ENCODE data around the gene CLIC3. TPM values are rescaled to one million over a fixed set of nuclear protein-coding genes. Genes with fewer than 3 reads are reported as not detected.

Gene CLIC3
- total RNA-seq, 1 experiment from 2014 or later, result not detected

DNA sequence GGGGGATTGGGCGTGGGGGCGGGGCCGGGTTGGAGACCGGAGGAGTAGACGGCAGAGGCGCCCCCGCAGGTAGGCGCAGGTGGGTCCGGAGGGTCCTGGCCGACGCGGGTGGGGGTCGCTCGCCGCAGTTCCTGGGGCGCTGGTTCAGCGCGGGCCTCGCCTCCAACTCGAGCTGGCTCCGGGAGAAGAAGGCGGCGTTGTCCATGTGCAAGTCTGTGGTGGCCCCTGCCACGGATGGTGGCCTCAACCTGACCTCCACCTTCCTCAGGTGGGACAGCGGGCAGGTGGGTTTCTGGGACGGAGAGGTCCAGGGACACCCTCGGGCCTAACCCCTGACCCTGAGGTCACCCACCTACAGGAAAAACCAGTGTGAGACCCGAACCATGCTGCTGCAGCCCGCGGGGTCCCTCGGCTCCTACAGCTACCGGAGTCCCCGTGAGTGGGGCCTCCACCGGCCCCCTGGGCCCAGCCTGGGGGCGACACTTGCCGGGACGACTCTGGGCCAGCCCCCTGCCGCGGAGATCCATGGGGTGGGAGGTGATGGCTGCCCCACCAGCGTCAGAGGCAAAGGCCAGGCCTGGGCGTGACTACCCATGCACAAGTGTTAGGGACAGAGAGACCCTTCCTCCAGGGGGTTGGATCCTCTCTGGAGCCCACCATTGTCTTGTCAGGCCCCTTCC, 17.4 kb downstream of the CLIC3 start:
- Histone ChIP-seq H3K4me2 (ENCODE audit: low read depth, low read length, poor library complexity, severe bottlenecking) (no peak overlapping the region), H3K36me3 (ENCODE audit: insufficient read depth, low read length) (no peaks in the 10 kb centered on the region), H3K27ac (ENCODE audit: low read length) (no peak overlapping the region), H3K4me1 (ENCODE audit: low read length) (no peaks in the 10 kb centered on the region), H2AFZ (ENCODE audit: low read length) (no peak overlapping the region), H3K9ac (ENCODE audit: low read length) (no peak overlapping the region), H4K20me1 (ENCODE audit: insufficient read depth, low read depth, low read length) (no peaks in the 10 kb centered on the region), H3K9me2 (replicated peaks; ENCODE audit: insufficient read depth, low read length) (no peaks in the 10 kb centered on the region), H3K4me3 (ENCODE audit: low read length) (no peak overlapping the region), H3K27me3 (ENCODE audit: low read length) (no peaks in the 10 kb centered on the region), H3K9me3 (ENCODE audit: low read length) (no peaks in the 10 kb centered on the region), H3K79me2 (ENCODE audit: low read length) (no peaks in the 10 kb centered on the region)
- no peak for DNase-seq

DNA sequence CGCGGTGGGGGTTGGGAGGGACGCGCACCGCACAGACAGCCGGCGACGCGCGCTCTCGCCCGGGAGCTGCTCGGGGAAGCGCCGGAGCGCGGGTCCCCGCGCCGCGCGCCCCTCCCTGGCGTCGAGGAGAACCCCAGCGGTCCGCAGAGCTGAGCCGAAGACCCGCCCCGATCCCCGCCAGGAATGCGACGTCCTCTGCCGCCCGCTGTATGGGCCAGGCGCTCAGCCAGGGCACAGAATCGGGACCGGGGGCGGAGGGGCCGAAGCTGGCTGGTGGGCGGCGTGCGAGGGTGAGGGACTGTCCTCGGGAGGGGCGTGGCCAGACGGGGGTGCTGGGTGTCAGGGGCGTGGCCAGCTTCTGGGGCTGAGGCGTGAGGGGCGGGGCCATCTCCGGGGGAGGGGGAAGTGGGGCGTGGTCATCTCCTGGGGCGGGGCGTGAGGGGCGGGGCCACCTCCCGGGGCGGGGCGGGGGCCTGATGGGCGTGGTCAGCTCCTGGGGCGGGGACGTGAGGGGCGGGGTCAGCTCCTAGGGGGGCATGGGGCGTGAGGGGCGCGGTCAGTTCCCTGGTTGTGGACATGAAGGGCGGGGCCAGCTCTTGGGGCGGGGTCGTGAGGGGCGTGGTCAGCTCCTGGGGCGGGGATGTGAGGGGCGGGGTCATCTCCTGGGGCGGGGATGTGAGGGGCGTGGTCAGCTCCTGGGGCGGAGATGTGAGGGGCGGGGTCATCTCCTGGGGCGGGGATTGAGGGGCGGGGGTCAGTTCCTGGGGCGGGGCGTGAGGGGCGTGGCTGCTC, 18.1 kb downstream of the CLIC3 start:
- peak; percentile 70 for DNase-seq
- H3K4me2 ChIP-seq (ENCODE audit: low read depth, low read length, poor library complexity, severe bottlenecking), result no peak overlapping the region
- H2AFZ ChIP-seq (ENCODE audit: low read length), result no peak overlapping the region
- H3K9ac ChIP-seq (ENCODE audit: low read length), result no peak overlapping the region
- H3K4me3 ChIP-seq (ENCODE audit: low read length), result no peak overlapping the region
- H3K4me1 ChIP-seq (ENCODE audit: low read length), result no peaks in the 10 kb centered on the region
- no peak overlapping the region for H3K27ac ChIP-seq (ENCODE audit: low read length)
- H3K27me3 ChIP-seq (ENCODE audit: low read length), result no peaks in the 10 kb centered on the region
- no peaks in the 10 kb centered on the region for H3K79me2 ChIP-seq (ENCODE audit: low read length)
- no peaks in the 10 kb centered on the region for H3K36me3 ChIP-seq (ENCODE audit: insufficient read depth, low read length)
- no peaks in the 10 kb centered on the region for H3K9me3 ChIP-seq (ENCODE audit: low read length)
- H3K9me2 ChIP-seq (replicated peaks; ENCODE audit: insufficient read depth, low read length), result no peaks in the 10 kb centered on the region
- no peaks in the 10 kb centered on the region for H4K20me1 ChIP-seq (ENCODE audit: insufficient read depth, low read depth, low read length)

DNA sequence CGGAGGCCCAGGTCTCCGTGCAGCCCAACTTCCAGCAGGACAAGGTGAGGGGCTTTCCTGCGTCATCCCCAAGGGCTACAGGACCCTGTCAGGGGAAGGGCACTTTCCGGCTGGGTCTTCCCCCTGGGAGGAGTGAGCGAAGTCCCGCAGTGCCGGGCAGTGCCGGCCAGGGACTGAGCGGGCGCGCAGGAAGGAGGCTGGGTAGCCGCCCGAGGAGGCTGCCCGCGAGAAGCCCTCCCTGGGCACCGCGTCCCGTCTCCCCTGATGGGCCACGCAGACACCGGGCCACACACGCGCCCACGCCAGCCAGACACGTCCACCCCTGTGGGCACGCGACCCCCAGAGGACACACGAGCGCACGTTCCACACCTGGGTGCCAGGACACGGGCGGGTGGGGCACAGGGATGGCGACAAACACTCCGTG, 18.7 kb downstream of the CLIC3 start:
- Histone ChIP-seq H3K9ac (ENCODE audit: low read length) (no peak overlapping the region), H2AFZ (ENCODE audit: low read length) (no peak overlapping the region), H3K9me3 (ENCODE audit: low read length) (no peaks in the 10 kb centered on the region), H3K9me2 (replicated peaks; ENCODE audit: insufficient read depth, low read length) (no peaks in the 10 kb centered on the region), H3K27me3 (ENCODE audit: low read length) (no peaks in the 10 kb centered on the region), H3K4me3 (ENCODE audit: low read length) (no peak overlapping the region), H4K20me1 (ENCODE audit: insufficient read depth, low read depth, low read length) (no peaks in the 10 kb centered on the region), H3K79me2 (ENCODE audit: low read length) (no peaks in the 10 kb centered on the region), H3K36me3 (ENCODE audit: insufficient read depth, low read length) (no peaks in the 10 kb centered on the region), H3K27ac (ENCODE audit: low read length) (no peak overlapping the region), H3K4me1 (ENCODE audit: low read length) (no peaks in the 10 kb centered on the region), H3K4me2 (ENCODE audit: low read depth, low read length, poor library complexity, severe bottlenecking) (no peak overlapping the region)
- DNase-seq, result no peak

DNA sequence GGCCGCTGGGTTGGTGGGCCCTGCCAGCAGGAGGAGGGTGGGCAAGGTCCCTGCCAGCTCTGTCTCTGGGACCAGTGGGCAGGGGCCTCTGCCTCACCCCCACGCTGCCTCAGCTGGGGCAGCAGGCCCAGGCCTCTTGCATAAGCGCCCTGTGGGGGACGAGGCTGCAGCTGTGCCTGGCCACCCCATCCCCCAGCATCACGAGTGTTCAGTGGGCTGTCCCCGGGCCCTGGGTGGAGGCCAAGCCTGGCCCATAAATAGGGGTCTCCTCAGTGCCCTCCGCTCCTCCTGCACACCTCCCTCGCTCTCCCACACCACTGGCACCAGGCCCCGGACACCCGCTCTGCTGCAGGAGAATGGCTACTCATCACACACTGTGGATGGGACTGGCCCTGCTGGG, 19.1 kb downstream of the CLIC3 start, which contains the start of gene PTGDS:
PTGDS (plus strand) TSS at position 282 of the 400 bp plus-strand sequence; CDS start at position 357, 75 bp downstream.
- Histone ChIP-seq H3K9me2 (replicated peaks; ENCODE audit: insufficient read depth, low read length) (no peaks in the 10 kb centered on the region), H3K79me2 (ENCODE audit: low read length) (no peaks in the 10 kb centered on the region), H3K9me3 (ENCODE audit: low read length) (no peaks in the 10 kb centered on the region), H3K36me3 (ENCODE audit: insufficient read depth, low read length) (no peaks in the 10 kb centered on the region), H3K4me1 (ENCODE audit: low read length) (no peaks in the 10 kb centered on the region), H4K20me1 (ENCODE audit: insufficient read depth, low read depth, low read length) (no peaks in the 10 kb centered on the region), H3K27me3 (ENCODE audit: low read length) (no peaks in the 10 kb centered on the region), H3K9ac (ENCODE audit: low read length) (no peak within 1 kb of the TSS), H2AFZ (ENCODE audit: low read length) (no peak within 1 kb of the TSS), H3K4me2 (ENCODE audit: low read depth, low read length, poor library complexity, severe bottlenecking) (no peak within 1 kb of the TSS), H3K4me3 (ENCODE audit: low read length) (no peak within 1 kb of the TSS), H3K27ac (ENCODE audit: low read length) (no peak within 1 kb of the TSS)
- DNase-seq, result no peak

DNA sequence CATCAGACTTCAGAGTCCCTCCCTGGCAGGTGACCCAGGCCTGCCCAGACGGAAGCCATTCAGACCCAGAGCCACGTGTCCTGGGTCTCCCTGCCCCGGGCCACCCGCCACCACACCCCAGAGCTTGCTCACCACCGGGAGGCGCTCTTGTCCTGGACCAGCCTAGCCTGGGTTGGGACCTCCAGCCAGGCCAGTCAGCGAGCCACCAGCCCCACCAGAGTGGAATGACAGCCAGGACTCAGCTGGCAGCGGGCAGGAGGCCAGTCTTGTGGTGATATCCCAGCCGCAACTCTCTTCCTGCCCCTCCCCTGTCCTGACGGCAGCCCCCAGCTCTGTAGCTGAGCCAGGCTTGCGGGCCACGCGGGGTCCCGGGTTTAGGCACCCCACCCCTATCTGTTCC, 20.7 kb downstream of the CLIC3 start:
- peak; percentile 78 for DNase-seq
- H3K79me2 ChIP-seq (ENCODE audit: low read length), result no peaks in the 10 kb centered on the region
- no peaks in the 10 kb centered on the region for H4K20me1 ChIP-seq (ENCODE audit: insufficient read depth, low read depth, low read length)
- no peak overlapping the region for H2AFZ ChIP-seq (ENCODE audit: low read length)
- no peak overlapping the region for H3K9ac ChIP-seq (ENCODE audit: low read length)
- no peaks in the 10 kb centered on the region for H3K9me3 ChIP-seq (ENCODE audit: low read length)
- H3K4me2 ChIP-seq (ENCODE audit: low read depth, low read length, poor library complexity, severe bottlenecking), result no peak overlapping the region
- no peak overlapping the region for H3K27ac ChIP-seq (ENCODE audit: low read length)
- peaks cover under 1% of the 10 kb centered on the region; the same call in 1 of the 2 replicates for H3K4me1 ChIP-seq (ENCODE audit: low read length)
- no peaks in the 10 kb centered on the region for H3K27me3 ChIP-seq (ENCODE audit: low read length)
- no peaks in the 10 kb centered on the region for H3K36me3 ChIP-seq (ENCODE audit: insufficient read depth, low read length)
- H3K4me3 ChIP-seq (ENCODE audit: low read length), result no peak overlapping the region
- H3K9me2 ChIP-seq (replicated peaks; ENCODE audit: insufficient read depth, low read length), result no peaks in the 10 kb centered on the region

DNA sequence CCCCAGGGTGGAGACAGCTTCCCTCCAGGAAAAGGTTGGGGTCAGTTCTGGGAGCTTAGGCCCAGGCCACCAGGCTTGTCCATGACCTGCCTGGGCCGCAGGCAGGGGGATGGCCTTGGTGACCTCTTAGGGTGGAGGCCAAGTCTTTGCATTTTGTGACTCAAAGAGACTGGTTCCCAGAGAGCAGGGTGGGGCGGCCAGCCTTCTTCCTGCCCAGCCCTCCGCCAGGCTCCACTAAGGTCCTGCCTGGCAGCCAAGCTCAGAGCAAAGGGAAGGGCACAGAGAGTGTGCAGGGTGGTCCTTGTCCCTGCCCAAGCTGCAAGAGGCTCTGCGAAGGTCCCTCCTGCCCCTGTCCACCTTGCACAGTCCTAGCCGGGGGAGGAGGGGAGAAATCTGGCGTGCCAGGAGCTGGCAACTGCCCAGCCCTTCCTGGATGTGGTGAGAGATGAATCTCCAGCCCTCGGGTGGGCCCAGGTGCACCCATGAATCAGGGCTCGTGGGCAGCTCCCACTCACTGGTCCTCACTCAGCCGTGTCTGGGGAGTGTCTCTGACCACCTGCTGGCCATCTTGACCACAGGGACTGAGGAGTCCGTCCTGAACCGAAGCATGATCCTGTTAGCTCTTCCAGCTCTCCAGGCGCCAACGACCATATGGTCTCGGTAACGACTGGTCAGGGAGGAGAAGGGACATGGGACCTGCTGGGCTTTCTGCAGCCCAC, 21.4 kb downstream of the CLIC3 start:
- H2AFZ ChIP-seq (ENCODE audit: low read length), result no peak overlapping the region
- H4K20me1 ChIP-seq (ENCODE audit: insufficient read depth, low read depth, low read length), result no peaks in the 10 kb centered on the region
- H3K9me3 ChIP-seq (ENCODE audit: low read length), result no peaks in the 10 kb centered on the region
- H3K9me2 ChIP-seq (replicated peaks; ENCODE audit: insufficient read depth, low read length), result no peaks in the 10 kb centered on the region
- no peaks in the 10 kb centered on the region for H3K27me3 ChIP-seq (ENCODE audit: low read length)
- DNase-seq, result no peak
- H3K4me3 ChIP-seq (ENCODE audit: low read length), result no peak overlapping the region
- H3K27ac ChIP-seq (ENCODE audit: low read length), result no peak overlapping the region
- no peak overlapping the region for H3K4me2 ChIP-seq (ENCODE audit: low read depth, low read length, poor library complexity, severe bottlenecking)
- no peak overlapping the region for H3K9ac ChIP-seq (ENCODE audit: low read length)
- H3K4me1 ChIP-seq (ENCODE audit: low read length), result peaks cover 3% of the 10 kb centered on the region; the same call in 1 of the 2 replicates
- H3K36me3 ChIP-seq (ENCODE audit: insufficient read depth, low read length), result no peaks in the 10 kb centered on the region
- H3K79me2 ChIP-seq (ENCODE audit: low read length), result no peaks in the 10 kb centered on the region

DNA sequence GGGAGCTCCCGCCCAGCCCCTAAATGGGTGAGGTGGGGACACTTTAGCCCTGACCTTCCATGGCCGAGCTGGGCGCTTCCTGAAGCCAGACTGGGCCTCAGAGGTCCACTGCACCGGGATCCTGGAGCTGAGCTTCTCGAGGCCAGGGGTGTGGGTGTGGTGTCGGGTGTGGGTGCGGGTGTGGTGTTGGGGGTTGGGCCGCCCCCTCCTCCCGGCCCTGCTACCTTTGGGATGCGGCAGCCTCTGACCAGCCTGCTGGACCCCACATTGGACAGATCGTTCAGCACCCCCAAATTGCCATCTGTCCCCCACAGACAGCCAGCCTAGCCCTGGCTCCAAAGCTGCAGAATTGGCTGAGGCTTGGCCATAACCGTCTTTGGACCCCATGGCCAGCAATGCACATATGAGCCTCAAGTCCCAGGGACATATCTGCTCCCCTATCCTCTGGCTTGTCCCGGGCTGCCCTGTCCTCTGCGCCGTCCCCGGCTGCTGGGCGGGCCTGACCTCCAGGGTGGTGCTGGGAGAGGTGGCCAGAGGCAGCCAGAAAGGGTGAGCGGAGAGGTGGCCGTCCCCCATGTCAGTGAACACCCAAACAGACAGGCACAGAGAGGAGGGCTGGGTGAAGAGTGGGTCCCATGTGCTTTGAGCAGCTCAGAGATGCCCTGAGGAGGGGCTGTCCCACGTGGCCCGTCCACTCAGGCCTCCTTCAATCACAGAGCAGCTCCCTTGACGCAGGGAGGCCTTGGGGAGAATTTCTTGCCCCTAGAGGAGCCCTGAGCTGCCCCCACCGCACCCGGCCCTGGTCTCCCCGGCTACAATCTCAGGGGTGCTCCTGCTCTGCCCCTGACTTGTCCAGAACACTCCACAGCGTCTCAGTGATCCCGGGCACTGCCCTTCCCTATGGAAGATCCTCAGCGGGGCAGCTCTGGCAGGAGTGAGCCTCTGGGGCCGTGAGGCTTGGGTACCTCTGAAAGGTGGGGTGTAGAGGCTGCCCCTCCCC, 22.4 kb downstream of the CLIC3 start:
- H3K9me3 ChIP-seq (ENCODE audit: low read length), result no peaks in the 10 kb centered on the region
- no peaks in the 10 kb centered on the region for H3K79me2 ChIP-seq (ENCODE audit: low read length)
- peaks cover 3% of the 10 kb centered on the region; the same call in 1 of the 2 replicates for H3K4me1 ChIP-seq (ENCODE audit: low read length)
- H3K4me3 ChIP-seq (ENCODE audit: low read length), result no peak overlapping the region
- no peaks in the 10 kb centered on the region for H4K20me1 ChIP-seq (ENCODE audit: insufficient read depth, low read depth, low read length)
- H3K4me2 ChIP-seq (ENCODE audit: low read depth, low read length, poor library complexity, severe bottlenecking), result no peak overlapping the region
- H3K27ac ChIP-seq (ENCODE audit: low read length), result no peak overlapping the region
- H3K9me2 ChIP-seq (replicated peaks; ENCODE audit: insufficient read depth, low read length), result no peaks in the 10 kb centered on the region
- no peaks in the 10 kb centered on the region for H3K36me3 ChIP-seq (ENCODE audit: insufficient read depth, low read length)
- H3K27me3 ChIP-seq (ENCODE audit: low read length), result no peaks in the 10 kb centered on the region
- DNase-seq, result no peak
- H2AFZ ChIP-seq (ENCODE audit: low read length), result no peak overlapping the region
- no peak overlapping the region for H3K9ac ChIP-seq (ENCODE audit: low read length)
